ENCODE measurements around the gene IL1RL2.

DNA sequence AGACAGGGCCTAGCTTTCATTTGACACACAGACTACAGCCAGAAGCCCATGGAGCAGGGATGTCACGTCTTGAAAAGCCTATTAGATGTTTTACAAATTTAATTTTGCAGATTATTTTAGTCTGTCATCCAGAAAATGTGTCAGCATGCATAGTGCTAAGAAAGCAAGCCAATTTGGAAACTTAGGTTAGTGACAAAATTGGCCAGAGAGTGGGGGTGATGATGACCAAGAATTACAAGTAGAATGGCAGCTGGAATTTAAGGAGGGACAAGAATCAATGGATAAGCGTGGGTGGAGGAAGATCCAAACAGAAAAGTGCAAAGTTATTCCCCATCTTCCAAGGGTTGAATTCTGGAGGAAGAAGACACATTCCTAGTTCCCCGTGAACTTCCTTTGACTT lies 7.8 kb upstream of the IL1RL2 start:
- TF ChIP-seq, protein P1, sequence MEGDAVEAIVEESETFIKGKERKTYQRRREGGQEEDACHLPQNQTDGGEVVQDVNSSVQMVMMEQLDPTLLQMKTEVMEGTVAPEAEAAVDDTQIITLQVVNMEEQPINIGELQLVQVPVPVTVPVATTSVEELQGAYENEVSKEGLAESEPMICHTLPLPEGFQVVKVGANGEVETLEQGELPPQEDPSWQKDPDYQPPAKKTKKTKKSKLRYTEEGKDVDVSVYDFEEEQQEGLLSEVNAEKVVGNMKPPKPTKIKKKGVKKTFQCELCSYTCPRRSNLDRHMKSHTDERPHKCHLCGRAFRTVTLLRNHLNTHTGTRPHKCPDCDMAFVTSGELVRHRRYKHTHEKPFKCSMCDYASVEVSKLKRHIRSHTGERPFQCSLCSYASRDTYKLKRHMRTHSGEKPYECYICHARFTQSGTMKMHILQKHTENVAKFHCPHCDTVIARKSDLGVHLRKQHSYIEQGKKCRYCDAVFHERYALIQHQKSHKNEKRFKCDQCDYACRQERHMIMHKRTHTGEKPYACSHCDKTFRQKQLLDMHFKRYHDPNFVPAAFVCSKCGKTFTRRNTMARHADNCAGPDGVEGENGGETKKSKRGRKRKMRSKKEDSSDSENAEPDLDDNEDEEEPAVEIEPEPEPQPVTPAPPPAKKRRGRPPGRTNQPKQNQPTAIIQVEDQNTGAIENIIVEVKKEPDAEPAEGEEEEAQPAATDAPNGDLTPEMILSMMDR (conservative IDR thresholded peaks at IDR 0.05 in 1 of 2, IDR thresholded peaks at IDR 0.05 in 1 of 2; ENCODE audit: low read depth in 1 of 2, low read length in 2 of 2): no peak
- TF ChIP-seq EZH2 (IDR thresholded peaks at IDR 0.05; ENCODE audit: low read length, missing control alignments): no peak

All from fibroblast of lung (primary cell).